ENCODE results near the gene SNTG2. TPM values are rescaled to one million over a fixed set of nuclear protein-coding genes. Genes with fewer than 3 reads are reported as not detected.
A peak's percentile ranks its signal among the peaks of the same experiment; 100 is the strongest.

The SNTG2 gene
- total and polyA plus RNA-seq, 5 experiments from 2014 or later, result 0.66 to 8.8 (median 1.2) TPM

DNA sequence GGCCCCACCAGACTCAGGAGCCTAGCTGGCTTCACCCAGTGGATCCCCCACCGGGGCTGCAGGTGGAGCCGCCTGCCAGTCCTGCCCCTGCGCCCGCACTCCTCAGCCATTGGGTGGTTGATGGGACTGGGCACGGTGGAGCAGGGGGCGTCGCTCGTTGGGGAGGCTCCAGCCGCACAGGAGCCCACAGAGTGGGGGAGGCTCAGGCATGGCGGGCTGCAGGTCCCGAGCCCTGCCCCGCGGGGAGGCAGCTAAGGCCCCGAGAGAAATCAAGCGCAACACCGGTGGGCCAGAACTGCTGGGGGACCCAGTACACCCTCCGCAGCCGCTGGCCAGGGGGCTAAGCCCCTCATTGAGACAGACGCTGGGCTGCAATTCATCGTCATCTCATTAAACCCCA lies 184.0 kb downstream of the SNTG2 start:
- H3K27ac Mint-ChIP-seq, result no peak overlapping the region
- H3K4me1 Mint-ChIP-seq, result peaks cover 13 to 27% (median 20%) of the 10 kb centered on the region in 4 donors
- POLR2A ChIA-PET, result no interaction called here
- no peak overlapping the region for H3K4me3 Mint-ChIP-seq
- DNase-seq, result no peak
- no peaks in the 10 kb centered on the region for H3K9me3 Mint-ChIP-seq
- ATAC-seq, result no peak
- H3K27me3 Mint-ChIP-seq, result peaks cover 0 to 7% (median 0%) of the 10 kb centered on the region in 5 donors
- peaks cover 0 to 4% (median 0%) of the 10 kb centered on the region in 3 donors for H3K36me3 Mint-ChIP-seq

DNA sequence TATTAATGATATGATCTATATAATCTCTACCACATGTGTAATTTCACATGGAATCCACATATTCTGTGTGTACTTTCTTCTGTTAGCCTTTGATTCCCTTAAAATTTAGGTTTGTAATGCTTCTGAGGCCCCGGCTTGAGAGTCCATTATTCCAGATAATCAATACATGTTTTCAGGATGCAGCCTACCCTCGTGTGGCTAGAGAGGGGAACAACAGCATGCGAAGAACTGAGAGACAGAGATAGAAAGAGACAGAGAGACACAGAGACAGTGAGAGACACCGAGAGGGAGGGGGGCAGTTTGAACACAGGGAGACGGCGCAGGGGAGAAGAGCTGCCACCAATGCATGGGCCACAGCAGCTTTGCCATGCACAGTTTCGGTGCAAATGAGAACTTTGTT lies 185.4 kb downstream of the SNTG2 start:
- Mint-ChIP-seq H3K27me3 (peaks cover 0 to 7% (median 0%) of the 10 kb centered on the region in 5 donors), H3K27ac (peak overlapping the region in 2 of 10 donors; percentile 7 to 63), H3K36me3 (peaks cover 0 to 4% (median 0%) of the 10 kb centered on the region in 3 donors), H3K9me3 (no peaks in the 10 kb centered on the region), H3K4me3 (no peak overlapping the region), H3K4me1 (peaks cover 15 to 30% (median 25%) of the 10 kb centered on the region in 4 donors)
- DNase-seq, result no peak
- POLR2A ChIA-PET, result no interaction called here
- ATAC-seq, result no peak

DNA sequence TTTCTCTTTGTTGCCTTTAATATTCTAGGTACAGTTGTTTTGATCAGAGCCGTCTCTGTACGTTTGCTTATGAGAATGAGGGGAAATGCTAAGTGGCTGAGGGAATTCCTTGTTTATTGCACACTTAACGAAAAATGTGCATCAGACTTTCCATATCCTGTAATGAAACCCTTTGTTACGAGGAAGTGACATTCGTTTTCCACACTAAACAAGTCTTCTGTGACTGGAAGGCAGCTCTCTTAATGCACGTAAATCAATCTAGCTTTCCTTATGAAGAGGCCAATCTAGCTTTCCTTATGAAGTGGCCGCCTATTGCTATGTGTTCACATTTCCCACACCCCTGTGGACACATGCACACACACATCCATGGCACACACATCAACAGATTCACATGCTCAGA lies 186.2 kb downstream of the SNTG2 start:
- H3K36me3 Mint-ChIP-seq, result peaks cover 0 to 4% (median 2%) of the 10 kb centered on the region in 3 donors

DNA sequence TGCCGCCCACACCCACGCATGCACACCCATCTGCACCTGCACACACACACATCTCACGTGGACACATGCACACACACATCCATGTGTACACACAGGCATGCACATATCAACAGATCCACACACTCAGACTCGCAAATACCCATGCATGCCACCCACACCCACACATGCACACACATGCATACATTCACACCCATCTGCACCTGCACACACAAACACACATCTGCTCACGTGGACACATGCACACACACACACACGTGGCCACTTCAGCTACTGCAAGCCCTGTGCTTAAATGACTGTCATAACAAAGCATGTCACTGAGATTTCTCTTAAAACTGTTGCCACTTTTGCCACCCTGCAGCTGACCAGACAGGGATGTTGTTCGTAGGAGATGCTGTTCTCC lies 186.6 kb downstream of the SNTG2 start:
- no peak for ATAC-seq

More for the DNA sequence above, 186.2 kb downstream of the SNTG2 start:
- DNase-seq, result no peak
- Mint-ChIP-seq H3K27me3 (peaks cover 0 to 9% (median 0%) of the 10 kb centered on the region in 5 donors), H3K9me3 (no peaks in the 10 kb centered on the region), H3K4me1 (peaks cover 15 to 28% (median 25%) of the 10 kb centered on the region in 4 donors), H3K4me3 (no peak overlapping the region), H3K27ac (no peak overlapping the region)
- POLR2A ChIA-PET, result no interaction called here
- ATAC-seq, result no peak

DNA sequence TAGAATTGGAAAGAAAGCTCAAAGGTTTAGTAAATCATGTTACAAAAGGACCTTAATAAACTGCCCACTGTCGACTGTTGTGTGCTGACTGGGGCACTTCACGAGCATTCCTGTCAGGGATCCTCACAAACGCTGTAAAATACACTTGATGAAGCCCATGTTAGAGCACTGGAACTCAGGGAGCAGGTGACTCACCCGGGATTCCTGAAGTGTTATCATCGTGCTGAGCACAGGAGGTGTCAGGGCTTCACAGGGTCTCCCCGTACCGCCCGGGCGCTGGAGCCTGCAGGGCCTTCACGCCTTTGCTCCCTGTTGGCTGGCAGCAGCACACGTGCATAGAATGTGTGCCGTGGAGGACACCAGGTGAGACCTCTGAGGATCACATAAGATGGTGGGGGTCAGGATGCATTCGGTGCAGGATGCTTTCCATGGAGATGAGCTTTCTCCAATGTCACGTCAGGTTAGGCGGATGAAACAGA lies 187.3 kb downstream of the SNTG2 start:
- no peak overlapping the region for H3K4me3 Mint-ChIP-seq
- H3K4me1 Mint-ChIP-seq, result peaks cover 10 to 19% (median 17%) of the 10 kb centered on the region in 4 donors
- H3K27ac Mint-ChIP-seq, result peak overlapping the region in 2 of 10 donors; percentile 9 to 31
- POLR2A ChIA-PET, result no interaction called here
- H3K36me3 Mint-ChIP-seq, result peaks cover 0 to 6% (median 4%) of the 10 kb centered on the region in 3 donors
- H3K9me3 Mint-ChIP-seq, result no peaks in the 10 kb centered on the region
- H3K27me3 Mint-ChIP-seq, result peaks cover 0 to 8% (median 0%) of the 10 kb centered on the region in 5 donors
- DNase-seq (no peak), ATAC-seq (no peak)

More for the DNA sequence above, 186.6 kb downstream of the SNTG2 start:
- Mint-ChIP-seq H3K9me3 (no peaks in the 10 kb centered on the region), H3K27me3 (peaks cover 0 to 8% (median 0%) of the 10 kb centered on the region in 5 donors), H3K27ac (peak overlapping the region in 1 of 10 donors; percentile 19), H3K4me3 (no peak overlapping the region), H3K4me1 (peaks cover 15 to 26% (median 24%) of the 10 kb centered on the region in 4 donors), H3K36me3 (peaks cover 0 to 4% (median 2%) of the 10 kb centered on the region in 3 donors)
- POLR2A ChIA-PET, result no interaction called here
- DNase-seq, result no peak

DNA sequence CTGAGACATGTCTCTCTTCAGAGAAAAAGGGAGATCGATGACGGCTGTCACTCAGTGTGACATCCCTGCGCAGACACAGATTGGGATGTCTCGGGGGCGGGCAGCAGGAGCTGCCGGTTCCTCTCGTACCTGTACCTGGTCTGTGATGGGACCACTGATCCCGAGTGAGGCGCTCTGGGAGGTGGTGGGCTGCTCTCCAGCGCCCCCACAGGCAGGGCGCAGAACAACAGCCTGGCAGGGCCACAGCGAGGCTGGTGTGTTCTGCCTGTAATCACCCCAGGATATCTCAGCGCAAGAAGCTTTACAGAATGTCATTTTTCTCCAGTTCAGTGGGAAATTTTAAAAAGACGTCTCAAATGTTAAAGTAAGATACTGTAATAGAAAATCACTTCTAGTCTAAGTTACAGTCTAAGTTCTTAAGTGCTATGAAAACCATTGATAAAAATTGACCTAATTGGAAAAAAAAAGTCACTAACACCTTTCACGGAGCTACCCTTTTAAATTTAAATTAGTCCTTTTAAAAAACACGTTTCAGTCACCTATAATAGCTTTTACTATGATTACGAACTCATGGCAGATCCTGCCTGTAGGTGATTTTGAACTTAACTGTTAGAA lies 189.8 kb downstream of the SNTG2 start:
- Mint-ChIP-seq H3K27me3 (peaks cover 0 to 4% (median 0%) of the 10 kb centered on the region in 5 donors), H3K9me3 (peaks cover 0 to 11% (median 5%) of the 10 kb centered on the region in 9 donors), H3K4me3 (peak overlapping the region in 3 of 10 donors; percentile 2 to 39 (median 18)), H3K36me3 (peaks cover 4 to 20% (median 8%) of the 10 kb centered on the region in 3 donors), H3K4me1 (peaks cover 5 to 13% (median 8%) of the 10 kb centered on the region in 4 donors), H3K27ac (no peak overlapping the region)
- DNase-seq (peak; percentile 27 to 72 (median 56)), ATAC-seq (peak; percentile 85 to 90)
- POLR2A ChIA-PET, result no interaction called here

DNA sequence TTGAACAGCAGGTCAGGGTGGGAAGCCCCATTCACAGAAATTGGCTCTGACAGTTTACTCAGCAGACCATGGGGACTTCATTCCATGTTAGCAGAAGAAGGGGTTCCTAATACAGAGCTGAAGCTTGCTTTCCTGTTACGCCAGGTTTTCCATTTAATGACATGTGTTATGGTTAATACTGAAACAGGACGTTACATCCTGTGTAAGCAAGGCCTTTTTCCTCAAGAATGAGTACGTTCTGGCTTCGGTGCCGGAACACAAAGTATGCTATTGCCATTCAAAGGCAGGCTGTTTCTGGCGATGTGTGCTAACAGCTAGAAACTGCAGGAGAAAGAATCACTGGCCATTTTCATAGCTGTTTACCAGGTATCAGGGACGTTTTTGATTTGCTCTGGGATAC lies 190.4 kb downstream of the SNTG2 start:
- peaks cover 0 to 11% (median 5%) of the 10 kb centered on the region in 9 donors for H3K9me3 Mint-ChIP-seq
- POLR2A ChIA-PET, result no interaction called here
- H3K36me3 Mint-ChIP-seq, result peaks cover 4 to 20% (median 8%) of the 10 kb centered on the region in 3 donors
- no peak overlapping the region for H3K27ac Mint-ChIP-seq
- ATAC-seq (no peak), DNase-seq (no peak)
- H3K27me3 Mint-ChIP-seq, result peaks cover 0 to 4% (median 0%) of the 10 kb centered on the region in 5 donors
- peaks cover 4 to 11% (median 8%) of the 10 kb centered on the region in 4 donors for H3K4me1 Mint-ChIP-seq
- no peak overlapping the region for H3K4me3 Mint-ChIP-seq

DNA sequence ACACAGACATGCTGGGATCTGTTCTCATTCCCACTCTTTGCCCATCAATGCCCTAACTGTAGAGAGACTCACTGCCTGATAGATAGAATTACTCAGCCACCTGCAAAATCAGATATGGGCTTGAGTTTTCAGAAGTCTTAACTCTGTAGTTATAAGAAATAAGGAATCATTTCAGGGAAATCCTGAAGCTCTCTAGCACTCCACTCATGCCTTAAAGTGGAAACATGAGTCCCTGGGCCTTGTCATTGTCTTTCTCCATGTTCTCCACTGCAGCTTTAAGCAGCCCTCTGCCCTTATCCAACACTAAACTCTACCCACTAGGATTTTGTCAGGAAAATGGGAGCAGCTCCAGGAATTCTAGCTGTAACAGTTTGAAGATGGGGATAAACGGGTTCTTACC lies 192.5 kb downstream of the SNTG2 start:
- H3K27me3 Mint-ChIP-seq, result peaks cover 0 to 4% (median 0%) of the 10 kb centered on the region in 5 donors
- POLR2A ChIA-PET, result no interaction called here

DNA sequence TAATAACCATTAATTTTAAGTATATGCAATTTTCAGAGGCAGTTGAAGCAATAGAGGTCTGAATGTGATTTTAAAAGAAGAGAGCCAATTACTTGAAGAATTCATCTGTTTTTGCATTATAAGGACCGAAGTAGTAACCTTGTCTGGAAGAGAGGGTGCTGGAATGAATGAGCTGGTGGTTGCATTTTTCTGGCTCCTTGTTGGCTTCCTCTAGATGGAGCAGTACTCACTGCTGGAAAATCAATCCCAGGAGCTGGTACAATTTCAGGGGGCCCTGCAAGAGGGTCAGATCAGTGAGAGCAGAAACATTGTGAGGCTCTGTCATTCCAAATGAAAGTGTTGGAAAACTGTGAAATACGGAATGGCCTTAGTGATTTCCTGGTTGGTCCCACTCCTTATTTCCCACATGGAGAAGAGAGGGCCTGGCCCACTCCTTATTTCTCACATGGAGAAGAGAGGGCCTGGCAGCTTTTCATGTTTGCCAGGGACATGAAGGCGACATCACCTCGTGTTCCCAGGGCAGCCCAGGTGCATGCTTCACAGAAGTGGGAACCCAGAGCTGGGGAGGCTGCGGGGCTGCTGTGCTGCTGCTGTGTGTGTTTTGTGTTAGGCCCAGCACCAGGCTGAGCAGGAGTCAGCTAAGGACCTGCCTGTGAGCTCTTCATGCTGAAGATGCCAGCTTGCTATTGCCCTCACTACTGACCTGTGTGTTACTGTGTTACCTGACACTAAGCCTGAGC lies 197.4 kb downstream of the SNTG2 start:
- H3K4me1 Mint-ChIP-seq, result peaks cover 0 to 15% (median 7%) of the 10 kb centered on the region in 4 donors

More for the DNA sequence above, 192.5 kb downstream of the SNTG2 start:
- no peak overlapping the region for H3K27ac Mint-ChIP-seq
- ATAC-seq (no peak), DNase-seq (no peak)
- peaks cover 0 to 11% (median 5%) of the 10 kb centered on the region in 9 donors for H3K9me3 Mint-ChIP-seq
- H3K4me1 Mint-ChIP-seq, result peaks cover 2 to 6% (median 5%) of the 10 kb centered on the region in 4 donors
- no peak overlapping the region for H3K4me3 Mint-ChIP-seq
- H3K36me3 Mint-ChIP-seq, result peaks cover 2 to 20% (median 8%) of the 10 kb centered on the region in 3 donors

DNA sequence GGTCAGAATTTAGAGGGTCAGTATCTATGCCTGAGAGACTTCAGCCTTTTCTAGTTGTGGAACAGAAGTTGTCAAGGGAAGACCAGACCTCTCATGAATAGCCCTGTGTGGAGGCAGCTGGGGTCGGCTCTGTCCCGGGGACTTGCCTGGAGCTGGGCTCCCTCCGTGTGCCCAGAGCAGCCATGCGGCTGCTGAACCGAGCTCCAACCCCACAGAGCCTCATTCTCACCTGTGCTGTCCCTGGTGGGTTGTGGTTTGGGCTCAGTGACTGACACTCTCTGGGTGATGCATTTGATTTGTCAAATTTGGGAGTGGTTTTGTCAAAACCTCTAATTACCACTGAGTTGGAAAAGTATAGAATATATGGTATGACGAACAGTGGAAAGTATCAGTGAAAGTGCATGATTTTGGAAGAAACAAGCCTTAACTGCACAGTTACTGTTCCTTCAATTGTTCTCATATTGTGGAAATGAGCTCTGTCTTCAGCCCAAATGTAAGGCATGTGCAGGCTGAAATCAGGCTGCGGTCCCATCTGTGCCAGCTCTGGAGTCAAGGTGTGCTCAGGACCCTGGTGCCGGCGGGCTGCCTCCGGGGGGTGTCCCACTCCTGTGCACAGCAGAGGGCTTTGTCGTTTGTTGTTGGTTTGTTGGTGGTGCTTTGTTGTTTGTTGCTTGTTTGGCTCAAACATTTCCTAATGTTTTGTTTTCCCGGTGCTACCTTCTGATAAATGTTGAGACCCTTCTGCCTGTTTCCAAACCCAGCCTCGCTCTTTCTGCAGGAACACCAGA lies 200.3 kb downstream of the SNTG2 start:
- ATAC-seq, result no peak
- DNase-seq, result no peak
- Mint-ChIP-seq H3K4me3 (no peak overlapping the region), H3K27ac (peak overlapping the region in 2 of 10 donors; percentile 33 to 47), H3K9me3 (no peaks in the 10 kb centered on the region), H3K36me3 (peaks cover 0 to 4% (median 0%) of the 10 kb centered on the region in 3 donors), H3K27me3 (no peaks in the 10 kb centered on the region), H3K4me1 (peaks cover 0 to 15% (median 7%) of the 10 kb centered on the region in 4 donors)
- POLR2A ChIA-PET, result no interaction called here

More for the DNA sequence above, 197.4 kb downstream of the SNTG2 start:
- Mint-ChIP-seq H3K9me3 (peaks cover 0 to 11% (median 5%) of the 10 kb centered on the region in 9 donors), H3K36me3 (peaks cover 4 to 14% (median 8%) of the 10 kb centered on the region in 3 donors), H3K4me3 (no peak overlapping the region), H3K27me3 (no peaks in the 10 kb centered on the region), H3K27ac (peak overlapping the region in 2 of 10 donors; percentile 54 to 55)
- POLR2A ChIA-PET, result no interaction called here
- no peak for DNase-seq
- ATAC-seq, result no peak

DNA sequence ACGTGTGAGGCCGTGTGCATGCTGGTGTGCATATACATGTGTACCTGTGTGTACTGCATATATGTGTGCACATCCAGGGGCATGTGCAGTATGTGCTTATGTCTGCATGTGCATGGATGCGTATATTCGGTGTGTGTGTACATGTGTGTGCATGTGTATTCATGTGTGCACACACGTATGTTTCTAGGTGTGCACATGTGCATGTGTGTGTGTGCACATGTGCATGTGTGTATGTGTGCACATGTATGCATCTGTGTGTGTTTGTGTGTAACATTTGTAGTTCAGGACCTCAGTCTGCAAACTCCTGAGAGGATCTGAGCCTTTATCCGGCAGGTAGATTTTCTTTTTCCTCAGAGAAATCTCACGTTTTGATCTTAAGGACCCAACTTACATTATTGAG lies 201.7 kb downstream of the SNTG2 start:
- H3K27ac Mint-ChIP-seq, result no peak overlapping the region
- H3K4me3 Mint-ChIP-seq, result no peak overlapping the region
- ATAC-seq (no peak), DNase-seq (no peak)
- POLR2A ChIA-PET, result no interaction called here
- H3K27me3 Mint-ChIP-seq, result no peaks in the 10 kb centered on the region
- H3K9me3 Mint-ChIP-seq, result no peaks in the 10 kb centered on the region
- H3K4me1 Mint-ChIP-seq, result peaks cover 0 to 16% (median 7%) of the 10 kb centered on the region in 4 donors
- peaks cover 0 to 4% (median 0%) of the 10 kb centered on the region in 3 donors for H3K36me3 Mint-ChIP-seq

DNA sequence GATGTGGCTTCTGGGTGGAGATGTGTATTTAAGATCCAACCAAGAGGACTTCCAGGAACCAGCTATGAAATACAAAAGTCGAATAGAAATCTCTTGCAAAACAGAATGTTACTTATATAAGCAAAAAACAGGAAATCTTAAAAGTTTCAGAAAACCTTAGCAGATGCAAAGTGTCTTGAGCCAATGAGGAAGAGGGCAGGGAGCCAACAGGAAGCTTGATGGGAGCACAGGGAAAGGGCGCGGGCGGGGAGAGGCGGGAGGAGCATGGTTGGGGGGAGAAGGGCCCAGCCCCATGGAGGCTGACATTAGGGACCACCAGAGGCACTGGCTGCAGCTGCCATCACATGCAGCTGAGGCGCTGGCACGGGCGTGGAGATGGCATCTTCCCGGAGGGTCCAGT lies 203.3 kb downstream of the SNTG2 start:
- ATAC-seq (no peak), DNase-seq (no peak)
- POLR2A ChIA-PET, result no interaction called here
- Mint-ChIP-seq H3K4me3 (no peak overlapping the region), H3K9me3 (no peaks in the 10 kb centered on the region), H3K27me3 (no peaks in the 10 kb centered on the region), H3K36me3 (peaks cover 0 to 3% (median 0%) of the 10 kb centered on the region in 3 donors), H3K27ac (no peak overlapping the region), H3K4me1 (peaks cover 0 to 16% (median 7%) of the 10 kb centered on the region in 4 donors)
